HG02981 (cell line): ENCODE results near the gene EDEM3.
"Not testable (repeated sequence)": the region's sequence is repeated elsewhere in the genome, so short reads cannot be mapped to it uniquely, and the experiment has no call there.

ENCODE experiments used
- ATAC-seq: cut with Tn5 transposase; IDR thresholded peaks from one replicate; pipeline ENCODE4 v1.9.1; 2021; ENCODE audit warnings: mild to moderate bottlenecking, moderate library complexity; ENCODE audit not compliant: unreplicated experiment

EDEM3 gene

DNA sequence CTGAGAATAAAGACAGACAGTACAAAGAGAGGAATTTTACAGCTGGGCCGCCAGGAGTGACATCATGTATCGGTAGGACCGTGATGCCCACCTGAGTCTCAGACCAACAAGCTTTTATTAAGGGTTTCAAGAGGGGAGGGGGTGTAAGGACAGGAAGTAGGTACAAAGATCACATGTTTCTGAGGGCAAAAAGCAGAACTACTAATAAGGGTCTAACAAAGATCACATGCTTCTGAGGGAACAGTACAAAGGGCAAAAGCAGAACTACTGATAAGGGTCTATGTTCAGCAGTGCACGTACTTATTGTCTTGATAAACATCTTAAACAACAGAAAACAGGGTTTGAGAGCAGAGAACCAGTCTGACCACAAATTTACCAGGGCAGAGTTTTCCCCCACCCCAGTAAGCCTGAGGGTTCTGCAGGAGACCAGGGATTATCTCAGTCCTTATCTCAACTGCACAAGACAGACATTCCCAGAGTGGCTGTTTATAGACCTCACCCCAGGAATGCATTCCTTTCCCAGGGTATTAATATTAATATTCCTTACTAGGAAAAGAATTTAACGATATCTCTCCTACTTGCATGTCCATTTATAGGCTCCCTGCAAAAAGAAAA, 73.9 kb downstream of the EDEM3 start:
- ATAC-seq, result not testable (repeated sequence)

DNA sequence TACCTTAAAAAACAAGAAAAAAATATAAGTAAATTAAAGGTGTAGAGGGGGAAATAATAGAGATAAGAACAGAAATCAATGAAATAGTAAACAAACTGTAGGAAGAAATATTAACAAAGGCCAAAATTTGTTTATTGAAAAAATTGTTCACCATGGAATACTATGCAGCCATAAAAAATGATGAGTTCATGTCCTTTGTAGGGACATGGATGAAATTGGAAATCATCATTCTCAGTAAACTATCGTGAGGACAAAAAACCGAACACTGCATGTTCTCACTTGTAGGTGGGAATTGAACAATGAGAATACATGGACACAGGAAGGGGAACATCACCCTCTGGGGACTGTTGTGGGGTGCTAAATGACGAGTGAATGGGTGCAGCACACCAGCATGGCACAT, 75.2 kb downstream of the EDEM3 start:
- not testable (repeated sequence) for ATAC-seq

DNA sequence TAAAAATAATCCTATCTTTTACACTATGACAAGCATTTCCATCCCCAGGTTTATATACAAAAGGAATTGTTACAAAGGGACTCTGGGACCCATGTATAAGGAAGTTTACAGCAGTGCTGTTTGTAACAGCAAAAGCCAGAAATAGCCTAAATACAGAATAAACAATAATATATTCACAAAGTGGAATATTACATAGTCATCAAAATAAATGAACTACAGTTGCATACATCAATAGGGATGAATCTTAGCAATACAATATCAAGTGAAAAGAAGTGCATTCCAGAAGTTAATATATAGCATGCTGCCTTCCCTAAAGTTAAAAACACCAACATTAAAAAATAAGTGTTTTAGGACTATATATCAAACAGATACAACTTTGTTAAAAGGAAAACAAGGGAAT, 77.3 kb downstream of the EDEM3 start:
- no peak for ATAC-seq

DNA sequence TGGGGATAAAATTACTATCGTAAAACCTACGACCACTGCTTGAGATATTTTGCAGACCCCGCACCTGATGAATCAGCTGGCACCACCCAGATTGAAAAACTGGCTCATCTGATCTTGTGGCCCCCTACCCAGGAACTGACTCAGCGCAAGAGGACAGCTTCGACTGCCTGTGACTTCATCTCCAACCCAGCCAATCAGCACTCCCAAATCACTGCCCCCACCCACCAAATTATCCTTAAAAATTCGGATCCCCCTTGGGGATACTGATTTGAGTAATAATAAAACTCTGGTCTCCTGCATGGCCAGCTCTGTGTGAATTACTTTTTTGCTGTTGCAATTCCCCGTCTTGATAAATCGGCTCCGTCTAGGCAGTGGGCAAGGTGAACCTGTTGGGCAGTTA, 81.4 kb downstream of the EDEM3 start:
- no peak for ATAC-seq

DNA sequence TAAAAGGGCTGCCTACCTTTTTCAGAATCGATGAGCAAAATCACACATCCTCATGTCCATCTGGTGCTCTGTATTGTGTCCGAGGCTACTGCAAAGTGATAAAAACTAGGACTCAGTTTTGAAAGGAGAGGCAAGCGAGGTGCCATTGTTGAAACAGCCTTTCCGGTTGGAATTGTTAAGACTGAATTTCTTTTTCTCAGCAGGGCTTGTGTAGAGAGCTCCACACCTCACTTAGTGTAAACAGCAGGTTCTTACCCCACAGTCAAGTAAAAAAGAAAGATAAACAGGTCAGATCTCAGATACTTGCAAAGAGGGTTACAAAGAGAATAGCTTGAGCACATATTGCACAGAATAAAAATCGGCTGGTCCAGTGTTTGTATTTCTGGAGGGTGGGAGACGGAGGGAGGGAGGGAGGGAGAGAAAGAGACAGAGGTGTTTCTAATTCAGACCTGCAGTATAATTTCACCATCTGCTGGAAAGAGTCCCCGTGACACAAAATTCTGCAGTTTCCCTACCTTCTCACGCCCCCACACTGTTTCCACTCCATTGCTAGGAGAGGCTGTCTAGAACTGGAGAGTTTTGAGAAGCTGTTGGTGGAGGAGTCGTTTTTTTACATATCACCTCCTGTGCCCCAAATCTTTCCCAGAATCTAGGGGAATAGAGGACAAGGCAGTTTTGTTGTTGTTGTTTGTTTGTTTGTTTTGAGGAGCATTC, 82.5 kb downstream of the EDEM3 start:
- ATAC-seq, result no peak

DNA sequence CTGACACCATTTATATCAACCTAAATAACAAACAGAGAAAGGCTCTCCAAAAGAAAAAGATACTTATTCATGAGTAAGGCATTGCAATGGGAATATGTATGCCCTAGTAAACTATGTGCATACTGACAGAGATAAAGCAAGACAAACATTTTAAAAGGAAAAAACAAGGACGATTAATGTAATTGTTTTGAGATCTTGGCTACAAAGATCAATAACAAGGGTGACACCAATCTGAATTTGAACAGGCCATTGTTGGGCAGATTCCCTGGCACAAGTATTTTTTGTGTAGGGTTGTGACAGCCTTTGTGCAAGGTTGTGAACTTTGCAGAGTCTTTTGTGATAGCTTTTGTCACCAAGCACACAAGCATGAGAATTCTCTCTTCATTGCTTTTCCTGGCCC, 85.3 kb downstream of the EDEM3 start:
- no peak for ATAC-seq

DNA sequence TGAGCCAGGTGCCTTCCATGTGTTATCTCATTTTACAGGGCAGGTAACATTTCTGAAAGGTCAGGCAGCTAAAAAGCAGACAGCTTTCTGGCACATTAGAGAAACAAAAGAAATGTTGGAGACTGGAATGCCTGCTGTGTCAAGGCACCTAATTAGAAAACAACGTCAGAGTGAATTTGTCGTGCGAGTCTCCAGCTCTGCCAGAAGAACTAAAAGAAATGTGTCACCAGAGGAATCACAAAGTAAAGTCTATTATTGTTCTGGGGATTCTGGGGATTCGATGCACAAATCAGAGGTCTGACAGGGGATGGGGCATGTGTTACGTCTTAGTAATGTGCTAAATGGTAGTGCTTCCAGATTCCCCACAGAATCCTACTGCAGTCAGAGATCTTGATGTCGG, 89.3 kb downstream of the EDEM3 start:
- no peak for ATAC-seq

DNA sequence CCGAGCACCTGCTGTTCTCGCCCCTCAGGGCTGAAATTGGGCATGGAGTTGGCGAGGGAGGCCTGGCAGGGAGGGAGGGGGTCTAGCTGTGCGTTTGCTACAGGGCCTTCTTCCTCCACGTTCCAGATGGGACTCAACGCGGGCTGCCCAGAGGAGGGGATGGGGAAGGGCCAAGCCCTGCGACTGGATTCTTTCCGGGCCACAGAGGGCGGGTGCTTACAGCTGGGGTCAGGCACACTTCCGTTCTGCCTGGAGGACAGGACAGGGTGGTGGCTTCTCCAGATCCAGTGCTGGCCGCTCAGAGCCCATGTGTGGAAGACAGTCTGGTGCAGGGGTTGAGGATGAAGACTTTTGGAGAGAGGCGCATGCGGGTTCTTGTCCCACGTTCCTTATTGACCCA, 90.0 kb downstream of the EDEM3 start:
- ATAC-seq, result no peak

DNA sequence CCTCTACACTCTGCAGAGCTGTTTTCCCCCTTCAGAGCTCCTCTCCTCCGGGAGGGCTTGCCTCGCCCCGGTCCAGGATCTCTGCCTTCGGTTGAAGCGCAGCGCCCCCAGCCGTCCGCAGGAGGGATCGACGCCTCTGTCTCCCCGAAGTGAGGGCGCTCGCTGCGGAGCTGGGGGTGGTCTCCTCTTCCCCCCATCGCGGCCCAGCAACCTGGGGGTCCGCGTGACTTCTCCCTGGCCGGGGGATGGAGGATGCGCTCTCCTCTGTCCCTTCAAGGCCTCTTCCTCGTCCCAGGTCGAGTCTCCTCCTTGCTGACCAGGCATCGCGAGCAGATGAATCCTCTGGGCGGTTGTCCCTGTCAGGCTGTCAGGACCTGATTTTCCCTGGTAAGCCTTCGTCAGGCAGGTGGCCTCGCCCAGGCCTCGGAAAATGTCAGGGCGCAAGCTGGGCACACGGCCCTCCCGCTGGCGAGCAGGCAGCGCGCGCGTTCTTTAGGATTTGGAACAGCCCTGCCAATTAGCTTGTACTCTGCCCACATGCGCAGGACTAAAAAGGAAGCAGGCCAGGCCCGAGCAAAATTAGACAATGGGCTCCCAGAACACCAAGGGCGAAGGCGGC, 90.5 kb downstream of the EDEM3 start:
- peak; percentile 51 for ATAC-seq

DNA sequence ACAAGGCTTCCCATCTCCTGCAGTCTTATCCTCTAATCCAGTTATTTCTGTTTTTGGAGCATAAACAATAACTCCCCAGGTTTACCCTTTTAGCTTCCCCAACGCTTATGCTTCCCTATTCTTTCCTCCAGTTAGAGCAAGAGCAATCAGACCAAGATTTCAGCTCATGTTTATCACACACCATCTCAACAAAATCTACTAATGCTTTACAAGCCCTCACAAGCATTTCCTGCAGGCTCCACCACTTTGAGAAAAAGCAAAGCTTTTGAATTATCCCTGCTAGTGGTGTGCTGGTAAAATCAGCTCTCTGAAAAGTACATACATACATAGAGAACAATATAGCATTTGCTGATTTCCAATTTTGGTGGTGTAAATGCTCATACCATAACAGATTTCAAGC, 92.9 kb downstream of the EDEM3 start:
- no peak for ATAC-seq

DNA sequence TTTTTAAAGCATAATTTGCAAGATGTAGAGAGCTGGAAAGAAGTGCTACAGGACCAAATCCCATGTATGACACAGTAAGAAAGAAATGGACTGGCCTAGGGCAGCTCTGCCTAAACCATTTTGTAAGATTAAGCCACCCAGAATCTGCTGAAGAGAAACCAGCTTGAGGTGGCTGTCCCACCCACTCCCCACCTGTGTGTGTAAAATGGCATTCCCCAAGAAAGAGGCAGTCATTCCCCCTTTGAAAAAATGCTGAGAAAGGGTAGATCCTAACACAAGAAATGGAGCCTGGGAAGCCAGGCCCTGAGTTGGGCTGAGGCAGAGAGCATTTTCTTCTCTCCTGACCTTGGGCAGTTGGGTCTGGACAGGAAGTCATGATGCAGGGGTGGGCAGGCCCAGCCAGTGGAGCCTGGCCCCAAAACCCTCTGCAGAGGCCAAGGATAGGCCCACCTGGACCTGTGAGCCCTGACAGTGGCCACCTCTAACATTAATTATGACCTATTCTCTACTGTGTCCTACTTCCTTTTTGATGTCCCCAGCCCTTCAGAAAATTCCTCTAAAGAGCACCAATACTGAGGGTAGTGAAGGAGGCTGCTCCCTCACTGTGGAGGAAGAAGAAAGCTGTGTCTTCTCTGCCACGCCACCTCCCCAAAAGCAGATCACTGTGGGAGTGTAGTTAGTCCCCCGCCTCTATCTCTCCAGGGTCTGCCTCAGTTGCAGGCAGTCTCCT, 94.0 kb downstream of the EDEM3 start:
- ATAC-seq, result no peak

DNA sequence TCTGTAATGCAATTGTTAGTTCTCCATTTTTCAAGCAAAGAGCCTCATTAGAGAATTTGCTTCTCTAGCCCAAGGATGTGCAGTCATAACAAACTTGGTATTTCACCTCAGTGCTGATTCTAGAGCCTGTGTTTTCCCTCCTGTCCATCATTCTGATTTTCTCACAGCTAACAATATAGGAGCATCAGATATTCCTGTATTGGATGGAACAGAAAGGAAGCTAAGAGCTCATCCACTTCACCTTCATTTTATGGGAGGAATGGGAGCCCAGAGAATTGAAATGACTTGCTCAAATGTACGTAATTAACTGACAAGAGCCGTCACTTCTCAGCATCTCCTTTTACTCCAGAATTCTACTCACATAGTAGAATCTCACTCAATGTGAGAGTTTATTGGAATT, 96.6 kb downstream of the EDEM3 start:
- ATAC-seq, result no peak

DNA sequence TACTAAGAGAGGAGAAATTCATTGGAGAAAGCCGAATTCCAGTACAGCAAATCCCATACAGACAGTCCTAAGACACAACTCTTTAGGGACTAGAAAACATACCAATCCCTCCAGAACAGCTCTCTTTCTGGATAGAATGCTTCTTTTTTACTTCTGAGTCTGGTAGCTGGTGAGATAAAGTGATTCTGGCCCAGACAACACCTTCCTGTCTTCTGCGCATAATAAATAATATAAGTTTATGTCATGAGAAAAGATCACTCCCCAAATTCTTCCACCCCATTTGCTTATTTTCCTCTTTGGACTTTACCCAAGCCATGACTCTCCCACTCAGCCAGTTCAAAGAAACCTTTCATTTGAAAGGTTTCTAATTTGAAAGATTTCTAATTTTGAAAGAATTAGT, 98.4 kb downstream of the EDEM3 start:
- ATAC-seq, result no peak

DNA sequence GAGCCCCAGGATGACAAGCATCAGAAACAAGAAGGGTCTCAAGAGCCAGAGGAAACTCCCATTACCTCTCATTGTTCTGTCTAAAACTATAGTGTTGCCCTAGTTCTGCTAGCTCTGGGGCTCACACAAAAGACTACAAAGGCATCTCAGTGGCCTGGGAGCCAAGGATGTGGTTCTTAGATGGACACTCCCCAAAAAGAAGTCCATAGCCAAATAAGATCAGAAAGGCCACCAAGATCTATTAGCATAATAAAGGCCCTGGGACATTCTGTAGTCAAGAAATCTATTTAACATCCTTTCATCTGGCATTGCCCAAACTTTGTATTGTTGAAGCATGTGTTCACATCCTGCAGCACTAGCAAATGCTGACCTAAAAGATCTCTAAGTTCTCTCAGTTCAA, 99.5 kb downstream of the EDEM3 start:
- ATAC-seq, result no peak

DNA sequence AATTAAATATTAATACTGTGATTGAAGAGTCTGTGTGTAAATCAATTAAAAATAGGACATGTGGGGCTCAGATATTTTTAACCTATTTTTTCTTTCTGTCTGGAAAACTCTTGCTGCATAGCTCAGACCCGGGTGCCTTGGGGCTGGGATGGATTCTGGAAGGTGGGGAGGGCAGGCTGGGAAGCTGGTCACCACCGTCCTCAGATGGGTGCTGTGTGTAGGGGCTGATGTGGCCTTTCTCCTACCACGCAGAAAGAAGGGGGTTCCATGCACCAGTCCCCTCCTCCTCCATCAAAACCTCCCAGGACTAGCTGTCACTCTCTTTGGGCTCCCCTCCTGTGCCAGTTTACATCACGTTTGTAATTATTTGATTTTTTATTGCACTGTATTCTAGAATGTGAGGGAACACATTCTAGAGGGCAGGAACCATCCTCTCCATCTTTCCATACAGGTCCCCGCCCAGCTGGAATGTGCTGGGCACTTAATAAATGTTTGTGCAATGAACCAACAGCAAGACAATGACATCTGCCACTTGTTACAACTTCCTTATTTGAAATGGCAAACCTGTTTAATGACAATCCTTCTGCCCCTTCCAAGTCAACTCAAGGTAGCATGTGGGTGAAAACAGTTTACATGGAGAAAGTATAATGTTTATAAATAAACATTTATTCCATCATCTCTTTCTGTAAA, 104.3 kb downstream of the EDEM3 start:
- no peak for ATAC-seq

DNA sequence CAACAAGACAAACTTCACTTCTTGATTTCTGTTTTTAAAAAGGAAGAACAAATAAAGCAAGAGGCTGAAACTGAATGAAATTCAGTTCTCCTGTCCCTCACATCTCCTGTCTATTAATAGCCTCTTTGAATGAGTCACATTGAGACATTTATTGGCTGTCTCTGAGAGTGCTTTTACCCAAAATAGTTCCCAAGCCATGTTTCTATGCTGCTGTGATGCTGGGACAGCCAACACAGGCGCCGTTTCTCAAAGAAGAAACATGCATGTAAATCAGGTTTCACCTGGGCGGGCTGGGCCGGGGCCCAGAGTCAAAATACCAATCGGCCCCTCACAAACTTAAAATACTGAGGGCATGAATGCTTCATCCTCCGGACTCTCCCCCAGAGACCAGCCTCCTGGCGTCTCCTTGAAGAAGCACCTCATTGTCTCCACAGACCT, 105.2 kb downstream of the EDEM3 start:
- no peak for ATAC-seq

DNA sequence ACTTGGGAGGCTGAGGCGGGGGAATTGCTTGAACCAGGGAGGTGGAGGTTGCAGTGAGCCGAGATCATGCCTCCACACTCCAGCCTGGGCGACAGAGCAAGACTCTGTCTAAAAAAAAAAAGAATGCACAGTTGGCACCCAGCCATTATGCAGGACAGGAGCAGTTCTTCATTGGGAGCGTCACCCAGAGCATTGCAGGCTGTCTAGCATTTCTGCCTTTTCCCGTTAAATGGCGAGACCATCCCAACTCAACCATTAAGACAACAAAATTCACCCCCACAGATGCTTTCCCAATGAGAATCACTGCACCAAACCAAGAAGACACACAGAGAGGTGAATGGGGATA, 105.8 kb downstream of the EDEM3 start:
- no peak for ATAC-seq

DNA sequence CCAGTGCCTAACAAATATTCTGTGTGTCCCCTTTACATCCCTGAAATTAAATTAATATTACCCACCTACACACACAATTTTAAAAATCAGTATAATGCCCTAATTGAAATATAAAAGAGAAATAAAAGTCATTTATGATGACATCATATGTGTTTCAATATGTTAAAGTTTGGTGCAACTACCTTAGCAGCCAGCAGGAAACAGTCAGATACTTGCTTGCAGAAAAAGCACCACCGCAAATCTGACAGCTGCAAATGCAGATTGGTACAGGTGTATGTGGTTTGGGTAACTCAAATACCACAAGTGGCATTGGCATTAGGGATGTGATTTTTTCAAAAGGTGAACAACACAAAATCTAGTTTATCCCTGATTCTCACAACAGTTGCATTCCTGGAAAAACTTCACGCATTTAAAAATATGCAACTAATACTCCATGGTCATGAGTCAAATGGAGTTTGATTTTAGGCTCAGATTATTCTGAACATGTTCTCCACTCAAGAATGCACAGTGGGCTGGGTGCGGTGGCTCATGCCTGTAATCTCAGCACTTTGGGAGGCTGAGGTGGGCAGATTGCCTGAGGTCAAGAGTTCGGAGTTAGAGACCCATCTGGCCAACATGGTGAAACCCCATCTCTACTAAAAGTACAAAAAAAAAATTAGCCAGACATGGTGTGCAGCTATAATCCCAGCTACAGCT, 106.3 kb downstream of the EDEM3 start:
- no peak for ATAC-seq

DNA sequence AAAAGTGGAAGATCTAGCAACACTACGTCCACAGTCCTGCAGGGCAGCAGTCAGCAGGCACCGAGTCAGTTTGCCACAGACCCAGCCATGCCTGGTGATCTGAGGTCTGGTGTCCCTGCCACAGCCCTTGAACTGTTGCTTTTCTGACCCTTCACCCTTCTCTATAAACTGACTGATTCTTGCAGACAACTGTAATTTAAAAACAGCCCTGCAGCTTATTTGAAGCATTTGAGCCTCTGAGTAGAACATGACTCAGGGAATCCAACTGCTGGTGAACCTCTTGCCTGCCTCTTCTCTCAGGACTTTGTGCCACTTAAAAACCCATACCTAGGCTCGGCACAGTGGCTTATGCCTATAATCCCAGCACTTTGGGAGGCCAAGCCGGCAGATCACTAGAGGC, 107.2 kb downstream of the EDEM3 start:
- no peak for ATAC-seq

DNA sequence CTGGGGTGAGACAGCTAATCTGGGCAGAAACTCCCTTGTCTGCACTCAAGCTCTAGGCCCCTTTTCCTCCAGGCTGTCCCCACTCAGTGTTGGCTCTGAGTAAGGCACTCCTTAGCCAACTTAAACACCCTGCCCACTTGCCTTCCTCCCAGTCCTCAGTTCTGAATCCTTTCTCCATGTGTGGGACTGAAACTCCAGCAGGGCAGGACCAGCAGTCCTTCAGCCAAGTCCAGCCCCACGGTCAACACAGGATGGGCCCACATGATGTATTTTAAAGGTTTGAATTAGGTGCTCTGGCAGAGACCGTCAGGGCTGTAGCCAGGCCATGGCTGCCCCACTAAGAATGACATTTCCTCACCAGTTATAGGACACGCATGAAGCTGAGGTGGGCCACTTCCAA, 107.8 kb downstream of the EDEM3 start:
- ATAC-seq, result no peak
